WI38 (cell line): ENCODE measurements around the gene ALPL.
"Not testable (repeated sequence)": the region's sequence is repeated elsewhere in the genome, so short reads cannot be mapped to it uniquely, and the experiment has no call there.

Source experiments
- H3K4me3 ChIP-seq: 2 replicates; pipeline ENCODE4 v1.5.1; 2011; ENCODE audit warnings: low read depth, mild to moderate bottlenecking, control low read depth, low read length
- CTCF ChIP-seq: IDR thresholded peaks from 2 replicates; pipeline ENCODE4 v1.5.1; 2012; ENCODE audit warnings: low read depth, mild to moderate bottlenecking, control low read depth, low read length

Gene ALPL

GRCh38 chr1:21564521-21565095, 55.4 kb downstream of the ALPL start:
- no peak overlapping the region for H3K4me3 ChIP-seq
- no peak for TF ChIP-seq CTCF

GRCh38 chr1:21565285-21565684, 56.1 kb downstream of the ALPL start:
- TF ChIP-seq CTCF, result no peak
- no peak overlapping the region for H3K4me3 ChIP-seq

- H3K4me3 ChIP-seq, result not testable (repeated sequence)
Observed at GRCh38 chr1:21566361-21566760, 57.1 kb downstream of the ALPL start.

- no peak overlapping the region for H3K4me3 ChIP-seq
- TF ChIP-seq CTCF, result no peak
Observed at GRCh38 chr1:21567241-21568005, 58.2 kb downstream of the ALPL start.

- no peak for TF ChIP-seq CTCF
- H3K4me3 ChIP-seq, result no peak overlapping the region
Observed at GRCh38 chr1:21568006-21568746, 59.0 kb downstream of the ALPL start.

GRCh38 chr1:21568809-21569385, 59.7 kb downstream of the ALPL start:
- no peak overlapping the region for H3K4me3 ChIP-seq
- TF ChIP-seq CTCF, result no peak

- no peak for TF ChIP-seq CTCF
- H3K4me3 ChIP-seq, result no peak overlapping the region
Observed at GRCh38 chr1:21569820-21570527, 60.8 kb downstream of the ALPL start.
